Peyer's patch (tissue), 4 donors: ENCODE results near the gene STK39. TPM values are rescaled to one million over a fixed set of nuclear protein-coding genes. Genes with fewer than 3 reads are reported as not detected.

ENCODE experiments used
- DNase-seq, 3 donors: peaks; one replicate each; pipeline ENCODE4 v3.0.0-alpha.2; 2017 to 2019
- H3K27ac ChIP-seq, 4 donors: fragments of 200-600 bp; sonication (generic); one replicate each; pipeline ENCODE4 v1.5.1; 2016 to 2019
- H3K27me3 ChIP-seq, 2 donors: fragments of 200-600 bp; sonication (generic); one replicate each; pipeline ENCODE4 v1.5.1; 2019
- H3K36me3 ChIP-seq, 3 donors: fragments of 200-600 bp; sonication (generic); one replicate each; pipeline ENCODE4 v1.5.1; 2016 to 2019
- H3K4me1 ChIP-seq, 4 donors: fragments of 200-600 bp; sonication (generic); one replicate each; pipeline ENCODE4 v1.5.1; 2016 to 2019
- H3K4me3 ChIP-seq, 4 donors: fragments of 200-600 bp; sonication (generic); 1 replicate in 3 of 4; 2 replicates in 1 of 4; pipeline ENCODE4 v1.5.1; 2016 to 2019; ENCODE audit warnings: mild to moderate bottlenecking in 1 of 4
- H3K9me3 ChIP-seq, 4 donors: fragments of 200-600 bp; sonication (generic); one replicate each; pipeline ENCODE4 v1.5.1; 2016 to 2019; ENCODE audit warnings: mild to moderate bottlenecking in 1 of 4
- POLR2A ChIP-seq, 2 donors: fragments of 450-650 bp; IDR thresholded peaks; one replicate each; pipeline ENCODE4 v1.5.1; 2017; ENCODE audit warnings: antibody characterized with exemption in 2 of 2, mild to moderate bottlenecking in 2 of 2, moderate library complexity in 2 of 2
- total RNA-seq, 4 donors: library from RNA; depleted of rRNA; stranded (reverse); fragments of >200 nt; gene quantifications; one replicate each; pipeline ENCODE4 v1.1.0, GENCODE V29; 2016
- TF ChIP-seq, protein P1 (sequence below), 6 experiments: fragments of 450-650 bp in 4 of 6; fragments of 200-600 bp in 2 of 6; sonication (generic) in 1 of 6; IDR thresholded peaks; one replicate each; pipeline ENCODE4 v1.5.1; 2017 to 2019; ENCODE audit warnings: antibody characterized with exemption in 6 of 6, mild to moderate bottlenecking in 3 of 6, moderate library complexity in 1 of 6

The STK39 gene
- total RNA-seq, 4 donors from 2014 or later = 39.6 to 55.9 (median 51.0) TPM

GRCh38 chr2:168015274-168015953 lies 232.0 kb downstream of the STK39 start:
- Histone ChIP-seq H3K4me1 (no peaks in the 10 kb centered on the region), H3K9me3 (no peaks in the 10 kb centered on the region), H3K27ac (no peak overlapping the region), H3K36me3 (peaks cover 0 to 6% (median 0%) of the 10 kb centered on the region in 3 donors), H3K27me3 (no peaks in the 10 kb centered on the region), H3K4me3 (no peak overlapping the region)
- no peak for TF ChIP-seq POLR2A (IDR thresholded peaks at IDR 0.05)
- TF ChIP-seq, protein P1, sequence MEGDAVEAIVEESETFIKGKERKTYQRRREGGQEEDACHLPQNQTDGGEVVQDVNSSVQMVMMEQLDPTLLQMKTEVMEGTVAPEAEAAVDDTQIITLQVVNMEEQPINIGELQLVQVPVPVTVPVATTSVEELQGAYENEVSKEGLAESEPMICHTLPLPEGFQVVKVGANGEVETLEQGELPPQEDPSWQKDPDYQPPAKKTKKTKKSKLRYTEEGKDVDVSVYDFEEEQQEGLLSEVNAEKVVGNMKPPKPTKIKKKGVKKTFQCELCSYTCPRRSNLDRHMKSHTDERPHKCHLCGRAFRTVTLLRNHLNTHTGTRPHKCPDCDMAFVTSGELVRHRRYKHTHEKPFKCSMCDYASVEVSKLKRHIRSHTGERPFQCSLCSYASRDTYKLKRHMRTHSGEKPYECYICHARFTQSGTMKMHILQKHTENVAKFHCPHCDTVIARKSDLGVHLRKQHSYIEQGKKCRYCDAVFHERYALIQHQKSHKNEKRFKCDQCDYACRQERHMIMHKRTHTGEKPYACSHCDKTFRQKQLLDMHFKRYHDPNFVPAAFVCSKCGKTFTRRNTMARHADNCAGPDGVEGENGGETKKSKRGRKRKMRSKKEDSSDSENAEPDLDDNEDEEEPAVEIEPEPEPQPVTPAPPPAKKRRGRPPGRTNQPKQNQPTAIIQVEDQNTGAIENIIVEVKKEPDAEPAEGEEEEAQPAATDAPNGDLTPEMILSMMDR (IDR thresholded peaks at IDR 0.05) = no peak
- DNase-seq = no peak

GRCh38 chr2:168009900-168010299 lies 237.5 kb downstream of the STK39 start:
- Histone ChIP-seq H3K36me3 (peaks cover 0 to 6% (median 0%) of the 10 kb centered on the region in 3 donors), H3K27ac (no peak overlapping the region)
- DNase-seq = no peak

DNA sequence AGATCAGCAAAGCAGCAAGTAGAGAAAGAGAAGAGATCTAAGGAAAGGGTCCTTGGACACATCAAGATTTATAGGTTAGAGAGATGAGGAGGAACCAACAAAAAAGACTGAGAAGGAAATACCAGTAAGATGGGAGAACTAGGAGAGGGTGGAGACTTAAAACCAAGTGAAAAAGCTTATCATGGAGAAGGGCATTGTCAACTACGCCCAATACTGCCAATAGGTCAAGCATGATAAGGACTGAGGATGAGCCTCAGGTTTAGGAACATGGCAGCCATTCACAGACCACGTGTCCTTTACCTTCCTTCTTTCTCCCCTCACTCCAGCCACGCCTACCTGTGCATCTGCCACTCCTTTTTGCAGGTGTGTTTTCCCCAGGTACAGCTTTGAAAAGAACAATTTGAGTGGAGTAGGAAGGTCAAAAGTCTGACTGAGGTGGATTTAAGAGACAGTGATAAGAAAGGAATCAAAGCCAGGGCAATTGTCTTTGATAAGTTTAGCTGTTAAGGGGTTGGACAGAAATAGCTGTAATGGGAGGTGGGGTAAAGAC lies 238.7 kb downstream of the STK39 start:
- TF ChIP-seq POLR2A (IDR thresholded peaks at IDR 0.05) = no peak
- TF ChIP-seq, protein P1 (IDR thresholded peaks at IDR 0.05) = no peak

More at GRCh38 chr2:168009900-168010299, 237.5 kb downstream of the STK39 start:
- H3K4me3 ChIP-seq = no peak overlapping the region
- TF ChIP-seq, protein P1 (IDR thresholded peaks at IDR 0.05) = no peak
- TF ChIP-seq POLR2A (IDR thresholded peaks at IDR 0.05) = no peak
- H3K9me3 ChIP-seq = no peaks in the 10 kb centered on the region
- no peaks in the 10 kb centered on the region for H3K27me3 ChIP-seq
- H3K4me1 ChIP-seq = no peaks in the 10 kb centered on the region

GRCh38 chr2:168006498-168006897 lies 240.9 kb downstream of the STK39 start:
- TF ChIP-seq, protein P1 (IDR thresholded peaks at IDR 0.05) = no peak
- no peak for TF ChIP-seq POLR2A (IDR thresholded peaks at IDR 0.05)
- H3K4me3 ChIP-seq = no peak overlapping the region
- no peak for DNase-seq
- H3K36me3 ChIP-seq = no peaks in the 10 kb centered on the region
- H3K27me3 ChIP-seq = no peaks in the 10 kb centered on the region
- no peaks in the 10 kb centered on the region for H3K9me3 ChIP-seq
- H3K4me1 ChIP-seq = no peaks in the 10 kb centered on the region
- H3K27ac ChIP-seq = no peak overlapping the region

More for the DNA sequence above, 238.7 kb downstream of the STK39 start:
- DNase-seq = peak in 2 of 3 donors; percentile 47 to 53
- Histone ChIP-seq H3K27ac (no peak overlapping the region), H3K36me3 (peaks cover 0 to 6% (median 0%) of the 10 kb centered on the region in 3 donors), H3K27me3 (no peaks in the 10 kb centered on the region), H3K4me3 (no peak overlapping the region), H3K9me3 (no peaks in the 10 kb centered on the region), H3K4me1 (no peaks in the 10 kb centered on the region)

DNA sequence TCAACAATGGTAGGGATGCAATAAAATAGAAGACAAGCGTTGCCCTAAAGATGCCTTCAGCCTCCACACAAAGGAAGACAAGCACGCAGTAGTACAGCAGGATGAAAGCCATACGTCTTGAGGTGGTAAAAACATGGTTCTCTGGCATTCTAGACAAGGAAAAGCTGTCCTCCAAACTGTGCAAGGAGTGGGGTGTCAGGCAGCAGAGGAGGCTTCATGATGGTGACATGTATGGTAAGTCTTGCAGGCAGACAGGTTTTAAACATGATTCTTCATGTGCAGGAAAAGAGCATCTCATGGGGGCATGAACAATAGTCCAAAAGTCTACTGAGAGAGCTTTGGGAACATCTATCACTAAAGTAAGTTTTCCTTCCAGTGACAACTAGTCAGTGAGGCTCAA lies 241.8 kb downstream of the STK39 start:
- H3K4me3 ChIP-seq = no peak overlapping the region
- no peaks in the 10 kb centered on the region for H3K27me3 ChIP-seq
- TF ChIP-seq POLR2A (IDR thresholded peaks at IDR 0.05) = no peak
- TF ChIP-seq, protein P1 (IDR thresholded peaks at IDR 0.05) = no peak
- H3K36me3 ChIP-seq = no peaks in the 10 kb centered on the region
- no peak for DNase-seq
- H3K27ac ChIP-seq = no peak overlapping the region
- no peaks in the 10 kb centered on the region for H3K4me1 ChIP-seq
- no peaks in the 10 kb centered on the region for H3K9me3 ChIP-seq
